ENCODE data around the gene PTH2. TPM values are rescaled to one million over a fixed set of nuclear protein-coding genes. Genes with fewer than 3 reads are reported as not detected.

The PTH2 gene
- total and polyA plus RNA-seq, 2 of the 8 experiments (the other 6 are each of a cell fraction or from before 2014, with no cell fraction given), result not detected

DNA sequence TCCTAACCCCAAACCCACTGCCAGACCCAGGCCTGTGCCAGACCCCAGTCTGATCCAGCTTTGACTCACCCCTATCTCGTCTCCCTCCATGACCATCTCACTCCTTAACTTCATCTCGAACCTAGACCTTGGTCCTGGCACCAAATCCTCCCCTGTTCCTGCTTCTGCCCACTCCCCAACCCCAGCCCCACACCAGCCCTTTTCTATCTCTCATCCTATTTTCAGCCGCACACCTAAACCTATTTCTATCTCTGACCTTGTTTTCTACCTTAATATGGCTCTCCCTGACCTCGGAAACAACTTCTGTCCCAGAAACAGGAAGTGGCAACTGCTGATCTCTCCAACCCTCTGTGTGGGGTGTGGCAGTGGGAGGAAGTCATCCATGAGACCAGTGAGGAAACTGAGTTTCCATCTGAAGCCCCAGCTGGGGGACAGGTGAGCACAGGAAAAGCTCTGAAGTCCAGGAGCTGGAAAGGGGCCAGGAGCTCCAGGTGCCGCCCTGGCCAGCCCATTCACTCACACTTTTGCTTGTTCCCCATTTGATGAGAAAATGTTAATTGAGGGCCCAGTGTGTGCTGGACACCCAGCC lies 13.7 kb downstream of the PTH2 start:
- POLR2A ChIA-PET (ENCODE audit: partially characterized antibody), result interaction anchor here (0.8 to 3.3 kb wide), 4 partner anchors 17 to 70 kb away, joined by 3 to 13 read pairs (median 4); partner anchors contain the start of gene GFY

More for the DNA sequence above, 13.7 kb downstream of the PTH2 start:
- Histone ChIP-seq H3K36me3 (ENCODE audit: control insufficient read depth in 2 of 4, insufficient read depth in 4 of 4, low read length in 3 of 4) (no peaks in the 10 kb centered on the region), H2BK20ac (ENCODE audit: low read length) (0 out of 2 replicates have a peak overlapping the region, but pooled peaks have one; percentile 48), H2BK15ac (ENCODE audit: low read length) (no peak overlapping the region), H3K18ac (ENCODE audit: extremely low read depth, low read length) (no peak overlapping the region), H3K4ac (replicated peaks; ENCODE audit: insufficient read length, low read depth, low read length) (no peak overlapping the region), H3K79me2 (ENCODE audit: control insufficient read depth in 1 of 2, insufficient read depth in 2 of 2, low read length in 2 of 2) (no peaks in the 10 kb centered on the region), H3K27me3 (replicated peaks in 1 of 4; ENCODE audit: control insufficient read depth in 3 of 4, extremely low read depth in 1 of 4, insufficient read depth in 3 of 4, low read length in 3 of 4) (no peaks in the 10 kb centered on the region), H4K20me1 (replicated peaks in 1 of 2; ENCODE audit: control insufficient read depth in 1 of 2, insufficient read depth in 2 of 2, low read length in 2 of 2) (no peaks in the 10 kb centered on the region), H2BK120ac (replicated peaks; ENCODE audit: low read depth, low read length) (no peak overlapping the region), H3K27ac (ENCODE audit: low read depth, low read length) (no peak overlapping the region), H3K23ac (ENCODE audit: insufficient read length) (no peak overlapping the region), H3K9ac (replicated peaks in 1 of 4; ENCODE audit: extremely low read depth in 1 of 4, low read depth in 3 of 4, low read length in 3 of 4) (no peak overlapping the region), H2BK5ac (ENCODE audit: low read depth, low read length) (no peak overlapping the region), H4K5ac (ENCODE audit: insufficient read length, low read depth, low read length) (no peak overlapping the region), H2AK5ac (ENCODE audit: low read depth, low read length) (no peak overlapping the region), H4K91ac (replicated peaks; ENCODE audit: insufficient read length, low read length) (peak overlapping the region; percentile 39), H3K4me3 (ENCODE audit: extremely low read depth in 1 of 4, insufficient read depth in 2 of 4, low read depth in 3 of 4, low read length in 4 of 4) (no peak overlapping the region), H3K9me3 (ENCODE audit: insufficient read depth in 2 of 2, low read depth in 1 of 2, low read length in 1 of 2) (no peaks in the 10 kb centered on the region), H3K56ac (replicated peaks; ENCODE audit: insufficient read length, low read depth, low read length) (no peak overlapping the region), H3K4me2 (ENCODE audit: insufficient read depth in 1 of 2, low read depth in 2 of 2, low read length in 2 of 2) (no peak overlapping the region), H2BK12ac (ENCODE audit: low read depth, low read length) (0 out of 2 replicates have a peak overlapping the region, but pooled peaks have one; percentile 68), H3K14ac (ENCODE audit: insufficient read length) (no peak overlapping the region), H3K23me2 (ENCODE audit: low read depth, low read length) (no peaks in the 10 kb centered on the region), H3K79me1 (ENCODE audit: low read depth, low read length) (no peaks in the 10 kb centered on the region), H4K8ac (ENCODE audit: extremely low read depth, insufficient read depth, low read length) (no peak overlapping the region; the same call in 1 of the 2 replicates), H2AFZ (ENCODE audit: low read length) (no peak overlapping the region), H3K4me1 (replicated peaks in 1 of 4; ENCODE audit: control insufficient read depth in 3 of 4, insufficient read depth in 4 of 4, low read length in 3 of 4) (peaks cover 0 to 5% (median 0%) of the 10 kb centered on the region in 4 experiments; a peak in 1 of 7 replicates)
- 97% methylated on average over 5 of the region's 5 CpGs; no CpG with 5 or more reads in 1 of the 2 experiments for WGBS, 2 experiments (ENCODE audit: extremely low coverage in 1 of 2, insufficient coverage in 1 of 2, insufficient read length in 1 of 2, insufficient replicate concordance in 2 of 2, low coverage in 1 of 2, low lambda C conversion rate in 2 of 2, missing lambda C conversion rate in 1 of 2)
- TF ChIP-seq JUND (IDR thresholded peaks at IDR 0.05; ENCODE audit: low read length), result no peak
- DNase-seq (ENCODE audit: low read depth in 1 of 2, low spot score in 2 of 2) (no peak), FAIRE-seq (no peak)
- CTCF ChIA-PET (ENCODE audit: partially characterized antibody), result interaction anchor here (0.6 to 14.7 kb wide), 6 partner anchors 8 to 302 kb away, joined by 3 to 291 read pairs (median 4); no protein-coding TSS in a partner anchor
